Muscle layer of duodenum (tissue), 2 donors: Measurements from ENCODE around the gene PLCB4.
A peak's percentile ranks its signal among the peaks of the same experiment; 100 is the strongest.

Experiments used
- H3K27ac ChIP-seq: one replicate; pipeline ENCODE4 v1.7.0; 2013; ENCODE audit warnings: mild to moderate bottlenecking, low read length
- H3K27me3 ChIP-seq: one replicate; pipeline ENCODE4 v1.7.0; 2013; ENCODE audit warnings: low read depth, mild to moderate bottlenecking, control low read depth, low read length
- H3K36me3 ChIP-seq, 2 donors: one replicate each; pipeline ENCODE4 v1.7.0; 2013; ENCODE audit warnings: low read length in 2 of 2, control low read depth in 1 of 2, mild to moderate bottlenecking in 1 of 2; ENCODE audit not compliant: insufficient read depth in 2 of 2, control insufficient read depth in 1 of 2
- H3K4me1 ChIP-seq, 2 donors: one replicate each; pipeline ENCODE4 v1.7.0; 2013; ENCODE audit warnings: low read length in 2 of 2, mild to moderate bottlenecking in 2 of 2, control low read depth in 1 of 2, moderate library complexity in 1 of 2; ENCODE audit not compliant: insufficient read depth in 2 of 2, control insufficient read depth in 1 of 2
- H3K4me3 ChIP-seq, 2 donors: one replicate each; pipeline ENCODE4 v1.7.0; 2013; ENCODE audit warnings: low read length in 2 of 2, low read depth in 1 of 2, mild to moderate bottlenecking in 1 of 2
- H3K9me3 ChIP-seq, 2 donors: one replicate each; pipeline ENCODE4 v1.7.0; 2013; ENCODE audit warnings: low read length in 2 of 2, control low read depth in 1 of 2, mild to moderate bottlenecking in 1 of 2; ENCODE audit not compliant: control insufficient read depth in 1 of 2
- donor health status: healthy.

The PLCB4 gene

DNA sequence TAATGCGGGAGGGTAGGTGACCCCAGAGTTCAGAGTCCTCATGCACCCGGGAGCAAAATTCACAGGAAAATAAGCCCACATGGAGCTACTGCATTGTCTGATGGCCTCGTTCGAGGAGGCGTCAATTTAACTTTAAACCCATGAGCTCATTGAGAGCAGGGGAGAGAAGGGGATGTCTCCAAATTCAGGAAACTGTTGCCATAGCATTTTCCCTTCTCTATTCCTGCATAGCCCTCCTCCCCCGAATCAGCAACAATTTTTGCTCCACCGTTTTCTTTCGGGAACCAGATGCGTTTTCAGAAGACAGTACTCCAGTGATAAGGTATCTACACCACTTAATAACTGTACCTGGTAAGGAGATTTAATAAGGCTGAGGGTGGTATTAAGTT lies 445.2 kb downstream of the PLCB4 start:
- Histone ChIP-seq H3K27ac (no peak overlapping the region), H3K4me1 (peaks cover 0 to 23% of the 10 kb centered on the region in 2 donors), H3K27me3 (peaks cover 16% of the 10 kb centered on the region), H3K4me3 (no peak overlapping the region), H3K9me3 (no peaks in the 10 kb centered on the region), H3K36me3 (no peaks in the 10 kb centered on the region)

GRCh38 chr20:9514461-9515213 lies 445.8 kb downstream of the PLCB4 start, which contains the start of gene LAMP5:
TSS of gene LAMP5 (plus strand) at chr20:9514590. CDS start at chr20:9514853, 263 bp downstream.
- H3K4me3 ChIP-seq, result peak within 1 kb of the TSS; percentile 19 to 57
- peaks cover 16% of the 10 kb centered on the region for H3K27me3 ChIP-seq
- no peak within 1 kb of the TSS for H3K27ac ChIP-seq
- peaks cover 0 to 23% of the 10 kb centered on the region in 2 donors for H3K4me1 ChIP-seq
- H3K9me3 ChIP-seq, result no peaks in the 10 kb centered on the region
- no peaks in the 10 kb centered on the region for H3K36me3 ChIP-seq

DNA sequence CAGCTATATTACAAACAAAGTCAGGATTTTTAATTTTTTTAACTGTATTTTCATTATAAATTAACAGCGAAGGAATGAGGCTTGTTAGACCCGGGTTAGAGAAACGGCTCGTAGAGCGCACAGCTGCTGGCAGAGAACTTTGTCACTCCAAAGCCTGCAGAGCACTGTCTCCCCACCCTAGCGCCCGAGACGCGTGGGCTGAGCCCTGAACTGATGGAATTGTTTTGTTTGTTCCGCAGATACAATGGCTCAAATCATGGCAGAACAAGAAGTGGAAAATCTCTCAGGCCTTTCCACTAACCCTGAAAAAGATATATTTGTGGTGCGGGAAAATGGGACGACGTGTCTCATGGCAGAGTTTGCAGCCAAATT lies 446.3 kb downstream of the PLCB4 start:
- Histone ChIP-seq H3K4me1 (peaks cover 0 to 23% of the 10 kb centered on the region in 2 donors), H3K4me3 (peak overlapping the region in 1 of 2 donors; percentile 57), H3K27me3 (peaks cover 16% of the 10 kb centered on the region), H3K9me3 (no peaks in the 10 kb centered on the region), H3K36me3 (no peaks in the 10 kb centered on the region), H3K27ac (no peak overlapping the region)

DNA sequence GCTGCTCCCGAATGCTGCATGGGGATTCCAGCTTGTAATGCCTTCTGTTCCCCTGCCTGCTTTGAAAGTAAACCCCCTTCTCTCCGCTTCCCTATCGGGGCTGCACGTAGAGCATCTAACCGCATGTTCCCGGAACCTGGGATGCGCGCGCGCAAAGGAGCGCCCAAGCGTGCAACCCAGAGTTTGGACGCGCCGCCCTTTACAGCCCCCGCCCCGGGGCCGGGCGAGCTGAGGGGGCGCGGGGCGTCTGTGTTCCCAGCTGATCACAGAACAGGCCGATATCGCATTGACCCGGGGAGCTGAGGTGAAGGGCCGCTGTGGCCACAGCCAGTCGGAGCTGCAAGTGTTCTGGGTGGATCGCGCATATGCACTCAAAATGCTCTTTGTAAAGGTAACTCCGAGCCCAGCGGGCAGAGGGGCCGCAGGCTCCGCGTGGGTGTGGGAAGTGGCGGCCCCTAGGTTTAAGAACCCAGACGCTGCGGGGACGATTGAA lies 446.9 kb downstream of the PLCB4 start:
- Histone ChIP-seq H3K9me3 (no peaks in the 10 kb centered on the region), H3K36me3 (no peaks in the 10 kb centered on the region), H3K4me1 (peaks cover 0 to 23% of the 10 kb centered on the region in 2 donors), H3K4me3 (peak overlapping the region in 1 of 2 donors; percentile 57), H3K27ac (no peak overlapping the region), H3K27me3 (peaks cover 16% of the 10 kb centered on the region)

- H3K9me3 ChIP-seq, result no peaks in the 10 kb centered on the region
- no peak overlapping the region for H3K27ac ChIP-seq
- H3K4me1 ChIP-seq, result peaks cover 0 to 23% of the 10 kb centered on the region in 2 donors
- H3K27me3 ChIP-seq, result peaks cover 16% of the 10 kb centered on the region
- peak overlapping the region in 1 of 2 donors; percentile 57 for H3K4me3 ChIP-seq
- H3K36me3 ChIP-seq, result no peaks in the 10 kb centered on the region
Measured at GRCh38 chr20:9516234-9516871, 447.5 kb downstream of the PLCB4 start.

- no peak overlapping the region for H3K27ac ChIP-seq
- no peaks in the 10 kb centered on the region for H3K36me3 ChIP-seq
- no peaks in the 10 kb centered on the region for H3K9me3 ChIP-seq
- peaks cover 0 to 23% of the 10 kb centered on the region in 2 donors for H3K4me1 ChIP-seq
- peaks cover 16% of the 10 kb centered on the region for H3K27me3 ChIP-seq
- no peak overlapping the region for H3K4me3 ChIP-seq
Measured at GRCh38 chr20:9517297-9518162, 448.6 kb downstream of the PLCB4 start.

GRCh38 chr20:9518576-9519175 lies 449.8 kb downstream of the PLCB4 start:
- H3K27me3 ChIP-seq, result peaks cover 16% of the 10 kb centered on the region
- no peaks in the 10 kb centered on the region for H3K36me3 ChIP-seq
- H3K4me3 ChIP-seq, result no peak overlapping the region
- H3K4me1 ChIP-seq, result peaks cover 0 to 23% of the 10 kb centered on the region in 2 donors
- H3K9me3 ChIP-seq, result no peaks in the 10 kb centered on the region
- no peak overlapping the region for H3K27ac ChIP-seq

- Histone ChIP-seq H3K27me3 (peaks cover 9% of the 10 kb centered on the region), H3K36me3 (no peaks in the 10 kb centered on the region), H3K9me3 (no peaks in the 10 kb centered on the region), H3K27ac (no peak overlapping the region), H3K4me1 (peaks cover 0 to 17% of the 10 kb centered on the region in 2 donors), H3K4me3 (no peak overlapping the region)
Measured at GRCh38 chr20:9520086-9520485, 451.2 kb downstream of the PLCB4 start.

- no peaks in the 10 kb centered on the region for H3K4me1 ChIP-seq
- no peak overlapping the region for H3K4me3 ChIP-seq
- H3K36me3 ChIP-seq, result no peaks in the 10 kb centered on the region
- H3K9me3 ChIP-seq, result no peaks in the 10 kb centered on the region
- no peak overlapping the region for H3K27ac ChIP-seq
- peaks cover 2% of the 10 kb centered on the region for H3K27me3 ChIP-seq
Measured at GRCh38 chr20:9523636-9524035, 454.7 kb downstream of the PLCB4 start.
